Measurements from ENCODE around the gene FAM90A1.
"Not testable (repeated sequence)": the region's sequence is repeated elsewhere in the genome, so short reads cannot be mapped to it uniquely, and the experiment has no call there.

DNA sequence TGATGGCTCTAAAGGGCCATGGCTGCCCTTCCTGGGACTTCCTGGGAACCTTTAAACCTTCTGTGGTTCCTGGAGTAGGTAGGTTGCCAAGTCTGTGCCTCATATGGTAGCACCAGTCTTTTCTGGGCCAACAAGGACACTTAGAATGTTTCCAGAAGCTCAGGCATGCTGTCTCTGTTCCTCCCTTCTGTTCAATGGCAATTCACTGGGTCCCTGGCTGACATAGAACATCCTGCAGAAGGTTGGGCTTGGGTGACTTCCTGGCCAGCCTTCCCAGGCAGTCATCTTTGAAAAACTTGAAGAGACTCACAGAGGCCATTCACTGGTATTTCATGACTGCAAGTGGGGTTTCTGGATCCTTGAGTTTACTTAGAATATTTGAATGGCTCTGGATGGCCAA lies 46.1 kb downstream of the FAM90A1 start:
- TF ChIP-seq, protein P1, sequence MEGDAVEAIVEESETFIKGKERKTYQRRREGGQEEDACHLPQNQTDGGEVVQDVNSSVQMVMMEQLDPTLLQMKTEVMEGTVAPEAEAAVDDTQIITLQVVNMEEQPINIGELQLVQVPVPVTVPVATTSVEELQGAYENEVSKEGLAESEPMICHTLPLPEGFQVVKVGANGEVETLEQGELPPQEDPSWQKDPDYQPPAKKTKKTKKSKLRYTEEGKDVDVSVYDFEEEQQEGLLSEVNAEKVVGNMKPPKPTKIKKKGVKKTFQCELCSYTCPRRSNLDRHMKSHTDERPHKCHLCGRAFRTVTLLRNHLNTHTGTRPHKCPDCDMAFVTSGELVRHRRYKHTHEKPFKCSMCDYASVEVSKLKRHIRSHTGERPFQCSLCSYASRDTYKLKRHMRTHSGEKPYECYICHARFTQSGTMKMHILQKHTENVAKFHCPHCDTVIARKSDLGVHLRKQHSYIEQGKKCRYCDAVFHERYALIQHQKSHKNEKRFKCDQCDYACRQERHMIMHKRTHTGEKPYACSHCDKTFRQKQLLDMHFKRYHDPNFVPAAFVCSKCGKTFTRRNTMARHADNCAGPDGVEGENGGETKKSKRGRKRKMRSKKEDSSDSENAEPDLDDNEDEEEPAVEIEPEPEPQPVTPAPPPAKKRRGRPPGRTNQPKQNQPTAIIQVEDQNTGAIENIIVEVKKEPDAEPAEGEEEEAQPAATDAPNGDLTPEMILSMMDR (IDR thresholded peaks at IDR 0.05; ENCODE audit: low read length), result not testable (repeated sequence)
- TF ChIP-seq EZH2 (optimal IDR thresholded peaks at IDR 0.05; ENCODE audit: low read depth, low read length), result not testable (repeated sequence)
